ENCODE data around the gene ZFP57. TPM values are rescaled to one million over a fixed set of nuclear protein-coding genes. Genes with fewer than 3 reads are reported as not detected.

The ZFP57 gene
- total RNA-seq, 3 donors from 2014 or later: 0.29 to 2.9 TPM; not detected in 1

GRCh38 chr6:29727637-29728036, 46.7 kb upstream of the ZFP57 start:
- H3K4me1 ChIP-seq: no peaks in the 10 kb centered on the region
- DNase-seq (ENCODE audit: low spot score in 2 of 2): no peak
- no peak overlapping the region for H3K4me3 ChIP-seq
- intact Hi-C loops (cut with DNase I; ENCODE audit: low total_unique reads): no loop called here
- H3K36me3 ChIP-seq: no peaks in the 10 kb centered on the region
- no peak overlapping the region for H3K27ac ChIP-seq
- H3K27me3 ChIP-seq: no peaks in the 10 kb centered on the region
- no peaks in the 10 kb centered on the region for H3K9me3 ChIP-seq
- TF ChIP-seq POLR2A (IDR thresholded peaks at IDR 0.05): no peak
- TF ChIP-seq CTCF (IDR thresholded peaks at IDR 0.05): no peak
- no peak for TF ChIP-seq POLR2AphosphoS5 (IDR thresholded peaks at IDR 0.05)

GRCh38 chr6:29726571-29727194, 45.7 kb upstream of the ZFP57 start:
- H3K9me3 ChIP-seq: no peaks in the 10 kb centered on the region
- no peaks in the 10 kb centered on the region for H3K4me1 ChIP-seq
- DNase-seq (ENCODE audit: low spot score in 2 of 2): no peak
- H3K4me3 ChIP-seq: no peak overlapping the region
- no peak overlapping the region for H3K27ac ChIP-seq
- intact Hi-C loops (cut with DNase I; ENCODE audit: low total_unique reads): no loop called here
- TF ChIP-seq CTCF (IDR thresholded peaks at IDR 0.05) (no peak), POLR2A (IDR thresholded peaks at IDR 0.05) (no peak), POLR2AphosphoS5 (IDR thresholded peaks at IDR 0.05) (no peak)
- H3K27me3 ChIP-seq: no peaks in the 10 kb centered on the region
- H3K36me3 ChIP-seq: no peaks in the 10 kb centered on the region

DNA sequence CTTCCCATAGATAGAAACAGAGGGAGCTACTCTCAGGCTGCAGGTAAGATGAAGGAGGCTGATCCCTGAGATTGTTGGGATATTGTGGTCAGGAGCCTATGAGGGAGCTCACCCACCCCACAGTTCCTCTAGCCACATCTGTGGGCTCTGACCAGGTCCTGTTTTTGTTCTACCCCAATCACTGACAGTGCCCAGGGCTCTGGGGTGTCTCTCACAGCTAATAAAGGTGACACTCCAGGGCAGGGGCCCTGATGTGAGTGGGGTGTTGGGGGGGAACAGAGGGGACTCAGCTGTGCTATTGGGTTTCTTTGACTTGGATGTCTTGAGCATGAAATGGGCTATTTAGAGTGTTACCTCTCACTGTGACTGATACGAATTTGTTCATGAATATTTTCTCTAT, 45.0 kb upstream of the ZFP57 start:
- no peaks in the 10 kb centered on the region for H3K4me1 ChIP-seq
- intact Hi-C loops (cut with DNase I; ENCODE audit: low total_unique reads): no loop called here
- H3K27me3 ChIP-seq: no peaks in the 10 kb centered on the region
- H3K9me3 ChIP-seq: no peaks in the 10 kb centered on the region
- no peak overlapping the region for H3K4me3 ChIP-seq
- no peak overlapping the region for H3K27ac ChIP-seq
- H3K36me3 ChIP-seq: no peaks in the 10 kb centered on the region
- TF ChIP-seq CTCF (IDR thresholded peaks at IDR 0.05) (no peak), POLR2AphosphoS5 (IDR thresholded peaks at IDR 0.05) (no peak), POLR2A (IDR thresholded peaks at IDR 0.05) (no peak)
- DNase-seq (ENCODE audit: low spot score in 2 of 2): no peak

GRCh38 chr6:29724937-29725869, 44.3 kb upstream of the ZFP57 start:
- TF ChIP-seq POLR2AphosphoS5 (IDR thresholded peaks at IDR 0.05) (no peak), CTCF (IDR thresholded peaks at IDR 0.05) (no peak), POLR2A (IDR thresholded peaks at IDR 0.05) (no peak)
- Histone ChIP-seq H3K27me3 (no peaks in the 10 kb centered on the region), H3K9me3 (no peaks in the 10 kb centered on the region), H3K4me1 (no peaks in the 10 kb centered on the region), H3K4me3 (peak overlapping the region in 2 of 3 donors; percentile 87 to 95), H3K27ac (peak overlapping the region in 1 of 2 donors; percentile 96), H3K36me3 (no peaks in the 10 kb centered on the region)
- DNase-seq (ENCODE audit: low spot score in 2 of 2): no peak
- intact Hi-C loops (cut with DNase I; ENCODE audit: low total_unique reads): no loop called here
